ENCODE data around the gene SGTA.

DNA sequence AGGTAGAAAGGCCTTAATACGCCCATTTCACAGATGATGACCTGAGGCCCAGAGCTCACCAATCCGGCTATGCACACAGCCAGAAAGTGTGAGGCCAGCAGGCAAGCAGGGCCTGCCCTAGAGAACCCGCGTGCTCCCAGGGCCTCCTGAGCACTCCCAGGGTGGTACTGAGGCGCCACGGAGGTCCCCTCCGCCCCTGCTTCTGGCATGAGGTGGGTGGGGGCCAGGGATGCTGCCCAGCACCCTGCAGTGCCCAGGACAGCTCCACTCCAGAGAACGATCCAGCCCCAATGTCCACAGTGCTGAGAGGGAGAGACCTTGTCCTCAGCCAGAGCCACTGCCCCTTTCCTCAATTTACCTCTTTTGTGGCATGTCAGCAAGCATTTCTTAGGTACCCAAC lies 13.9 kb downstream of the SGTA start:
- TF ChIP-seq POLR2A (IDR thresholded peaks at IDR 0.05) (no peak), POLR2AphosphoS5 (IDR thresholded peaks at IDR 0.05) (no peak)
- TF ChIP-seq, protein P1, sequence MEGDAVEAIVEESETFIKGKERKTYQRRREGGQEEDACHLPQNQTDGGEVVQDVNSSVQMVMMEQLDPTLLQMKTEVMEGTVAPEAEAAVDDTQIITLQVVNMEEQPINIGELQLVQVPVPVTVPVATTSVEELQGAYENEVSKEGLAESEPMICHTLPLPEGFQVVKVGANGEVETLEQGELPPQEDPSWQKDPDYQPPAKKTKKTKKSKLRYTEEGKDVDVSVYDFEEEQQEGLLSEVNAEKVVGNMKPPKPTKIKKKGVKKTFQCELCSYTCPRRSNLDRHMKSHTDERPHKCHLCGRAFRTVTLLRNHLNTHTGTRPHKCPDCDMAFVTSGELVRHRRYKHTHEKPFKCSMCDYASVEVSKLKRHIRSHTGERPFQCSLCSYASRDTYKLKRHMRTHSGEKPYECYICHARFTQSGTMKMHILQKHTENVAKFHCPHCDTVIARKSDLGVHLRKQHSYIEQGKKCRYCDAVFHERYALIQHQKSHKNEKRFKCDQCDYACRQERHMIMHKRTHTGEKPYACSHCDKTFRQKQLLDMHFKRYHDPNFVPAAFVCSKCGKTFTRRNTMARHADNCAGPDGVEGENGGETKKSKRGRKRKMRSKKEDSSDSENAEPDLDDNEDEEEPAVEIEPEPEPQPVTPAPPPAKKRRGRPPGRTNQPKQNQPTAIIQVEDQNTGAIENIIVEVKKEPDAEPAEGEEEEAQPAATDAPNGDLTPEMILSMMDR (IDR thresholded peaks at IDR 0.05): no peak

Measured in transverse colon (tissue), 4 donors.